Body of pancreas (tissue), 4 donors: ENCODE data around the gene DCDC2. TPM values are rescaled to one million over a fixed set of nuclear protein-coding genes. Genes with fewer than 3 reads are reported as not detected.

Experiments used
- ATAC-seq: fragments of 150-250 bp; one replicate; pipeline ENCODE4 v1.9.1; 2016
- DNase-seq, 4 donors: peaks; one replicate each; pipeline ENCODE4 v3.0.0-alpha.2; 2019
- H3K27ac ChIP-seq, 4 donors: fragments of 200-600 bp; sonication (generic); 1 replicate in 3 of 4; 2 replicates in 1 of 4; pipeline versions ENCODE4 v1.5.1 to v1.6.1; 2016 to 2019; ENCODE audit warnings: mild to moderate bottlenecking in 1 of 4, mixed read lengths in 1 of 4, moderate library complexity in 1 of 4
- H3K27me3 ChIP-seq, 2 donors: fragments of 200-600 bp; sonication (generic); one replicate each; pipeline ENCODE4 v1.6.0; 2016; ENCODE audit warnings: mild to moderate bottlenecking in 1 of 2
- H3K36me3 ChIP-seq, 2 donors: fragments of 200-600 bp; sonication (generic); replicated peaks in 1 of 2; 2 replicates each; pipeline ENCODE4 v1.5.1; 2016; ENCODE audit warnings: low read depth in 2 of 2; ENCODE audit not compliant: insufficient read depth in 1 of 2
- H3K4me1 ChIP-seq: fragments of 200-600 bp; sonication (generic); one replicate; pipeline ENCODE4 v1.6.0; 2016
- H3K4me3 ChIP-seq, 2 donors: fragments of 200-600 bp; sonication (generic); 1 replicate in 1 of 2; 2 replicates in 1 of 2; pipeline ENCODE4 v1.5.1; 2016 to 2019
- H3K9me3 ChIP-seq, 3 donors: fragments of 200-600 bp; sonication (generic); 1 replicate in 2 of 3; 2 replicates in 1 of 3; pipeline ENCODE4 v1.5.1; 2016
- POLR2A ChIP-seq, 3 donors: fragments of 450-650 bp; IDR thresholded peaks; one replicate each; pipeline ENCODE4 v1.6.1; 2016; ENCODE audit warnings: antibody characterized with exemption in 3 of 3, mild to moderate bottlenecking in 2 of 3
- WGBS, 2 donors: methylation state at CpG; one replicate each; pipeline ENCODE4 v1.1.5; 2017; 5-methylcytosine and 5-hydroxymethylcytosine counted together
- intact Hi-C: fragments of 100-400 bp; cut with DNase I; formaldehyde crosslinking; loops from one replicate; pipeline ENCODE4 v1.15.1; 2023
- total RNA-seq, 2 donors: library from RNA; depleted of rRNA; stranded (reverse); fragments of >200 nt; gene quantifications; one replicate each; pipeline ENCODE4 v1.1.0, GENCODE V29; 2016
- TF ChIP-seq, protein P1 (sequence below), 7 experiments: fragments of 450-650 bp in 4 of 7; fragments of 200-600 bp in 3 of 7; sonication (generic) in 3 of 7; IDR thresholded peaks; one replicate each; pipeline ENCODE4 v1.5.1; 2016 to 2019; ENCODE audit warnings: antibody characterized with exemption in 7 of 7

The DCDC2 gene
- total RNA-seq, 2 donors from 2014 or later: 20.8 to 37.4 TPM

DNA sequence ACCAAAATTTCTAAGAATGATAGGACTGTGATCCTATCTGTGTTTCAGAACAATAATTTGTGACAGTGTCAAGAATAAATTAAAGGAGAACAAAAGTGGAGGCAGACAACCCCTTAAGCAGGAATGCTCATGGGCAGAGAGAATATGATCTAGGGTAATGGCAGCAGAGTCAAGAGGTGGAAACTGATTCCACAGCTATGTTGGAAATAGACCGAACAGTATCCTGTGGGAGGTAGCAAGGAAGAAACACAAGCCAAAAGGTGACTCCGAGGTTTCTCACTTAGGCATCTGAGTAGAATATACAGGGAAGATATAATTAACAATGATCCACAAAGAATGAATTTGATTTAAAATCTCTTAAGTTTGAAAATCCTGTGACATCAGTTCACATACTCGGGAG lies 131.3 kb downstream of the DCDC2 start:
- H3K9me3 ChIP-seq: no peaks in the 10 kb centered on the region
- intact Hi-C loops: no loop called here
- no peak overlapping the region for H3K4me3 ChIP-seq
- no peak for TF ChIP-seq POLR2A (IDR thresholded peaks at IDR 0.05)
- TF ChIP-seq, protein P1, sequence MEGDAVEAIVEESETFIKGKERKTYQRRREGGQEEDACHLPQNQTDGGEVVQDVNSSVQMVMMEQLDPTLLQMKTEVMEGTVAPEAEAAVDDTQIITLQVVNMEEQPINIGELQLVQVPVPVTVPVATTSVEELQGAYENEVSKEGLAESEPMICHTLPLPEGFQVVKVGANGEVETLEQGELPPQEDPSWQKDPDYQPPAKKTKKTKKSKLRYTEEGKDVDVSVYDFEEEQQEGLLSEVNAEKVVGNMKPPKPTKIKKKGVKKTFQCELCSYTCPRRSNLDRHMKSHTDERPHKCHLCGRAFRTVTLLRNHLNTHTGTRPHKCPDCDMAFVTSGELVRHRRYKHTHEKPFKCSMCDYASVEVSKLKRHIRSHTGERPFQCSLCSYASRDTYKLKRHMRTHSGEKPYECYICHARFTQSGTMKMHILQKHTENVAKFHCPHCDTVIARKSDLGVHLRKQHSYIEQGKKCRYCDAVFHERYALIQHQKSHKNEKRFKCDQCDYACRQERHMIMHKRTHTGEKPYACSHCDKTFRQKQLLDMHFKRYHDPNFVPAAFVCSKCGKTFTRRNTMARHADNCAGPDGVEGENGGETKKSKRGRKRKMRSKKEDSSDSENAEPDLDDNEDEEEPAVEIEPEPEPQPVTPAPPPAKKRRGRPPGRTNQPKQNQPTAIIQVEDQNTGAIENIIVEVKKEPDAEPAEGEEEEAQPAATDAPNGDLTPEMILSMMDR (IDR thresholded peaks at IDR 0.05): no peak
- no peak overlapping the region for H3K27ac ChIP-seq
- DNase-seq (no peak), ATAC-seq (no peak)
- 80 to 91% methylated on average over 3 of the region's 3 CpGs for WGBS, 2 donors
- H3K4me1 ChIP-seq: peaks cover 19% of the 10 kb centered on the region
- H3K36me3 ChIP-seq: no peaks in the 10 kb centered on the region
- no peaks in the 10 kb centered on the region for H3K27me3 ChIP-seq

DNA sequence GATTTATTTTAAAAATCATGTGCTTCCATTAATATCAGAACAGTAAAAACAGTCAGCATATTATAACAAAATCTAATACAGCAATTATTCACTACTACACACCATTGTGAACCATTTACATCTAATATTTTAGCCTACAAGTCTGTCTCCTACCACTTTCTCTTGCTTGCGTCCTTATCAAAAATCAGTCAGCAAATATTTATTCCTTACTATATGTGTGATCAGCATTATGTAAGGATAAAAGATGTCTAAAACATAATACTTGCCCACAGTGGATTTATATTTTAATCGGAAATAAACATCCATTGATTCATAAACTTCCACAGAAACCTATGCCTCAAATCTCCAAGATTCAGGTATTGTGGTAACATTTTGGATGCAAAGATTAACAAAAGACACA lies 132.0 kb downstream of the DCDC2 start:
- WGBS, 2 donors: 74 to 85% methylated on average over 2 of the region's 2 CpGs
- Histone ChIP-seq H3K4me1 (peaks cover 19% of the 10 kb centered on the region), H3K36me3 (no peaks in the 10 kb centered on the region), H3K27me3 (no peaks in the 10 kb centered on the region), H3K4me3 (no peak overlapping the region), H3K27ac (no peak overlapping the region), H3K9me3 (no peaks in the 10 kb centered on the region)
- no peak for ATAC-seq
- intact Hi-C loops: no loop called here
- no peak for TF ChIP-seq POLR2A (IDR thresholded peaks at IDR 0.05)
- TF ChIP-seq, protein P1 (IDR thresholded peaks at IDR 0.05): no peak
- no peak for DNase-seq

DNA sequence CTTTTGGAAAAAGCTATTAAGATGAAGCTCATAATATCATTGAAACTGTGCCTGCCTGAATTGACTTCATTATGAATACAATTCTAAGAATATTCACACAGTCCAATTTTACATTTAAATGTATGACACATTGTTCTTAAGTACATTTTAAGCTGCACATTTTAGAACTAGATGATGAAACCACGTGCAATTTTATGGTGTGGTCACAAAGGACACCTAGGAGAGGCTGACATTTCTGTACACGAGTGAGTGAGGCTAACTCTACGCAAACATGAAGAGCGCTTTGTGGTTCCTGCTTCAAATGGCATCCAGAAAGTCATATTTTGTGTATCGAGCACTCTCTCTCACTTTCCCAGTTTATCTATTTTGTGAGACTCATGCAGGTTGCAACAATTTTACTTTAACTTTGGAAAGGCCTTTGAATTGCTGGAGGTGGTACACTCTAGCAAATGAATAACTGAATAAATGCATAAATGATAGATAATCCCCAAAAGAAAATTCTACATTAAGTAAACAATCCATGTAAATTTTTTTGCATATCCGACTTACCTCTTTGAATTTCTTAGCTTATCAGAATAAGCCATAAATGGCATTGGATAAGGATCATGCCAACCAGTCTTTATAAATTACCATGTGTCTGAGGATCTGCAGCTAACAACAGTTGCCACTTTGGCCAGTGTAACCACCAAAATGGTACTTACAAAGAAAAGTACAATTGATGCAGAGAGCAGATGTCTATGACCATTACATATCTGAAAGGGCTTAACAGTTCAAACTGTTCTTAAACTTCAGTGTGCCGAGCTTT lies 134.5 kb downstream of the DCDC2 start:
- DNase-seq (no peak), ATAC-seq (no peak)
- intact Hi-C loops: no loop called here
- 63 to 70% methylated on average over 7 of the region's 7 CpGs for WGBS, 2 donors
- Histone ChIP-seq H3K4me3 (no peak overlapping the region), H3K27ac (no peak overlapping the region), H3K9me3 (no peaks in the 10 kb centered on the region), H3K36me3 (no peaks in the 10 kb centered on the region), H3K4me1 (peaks cover 8% of the 10 kb centered on the region), H3K27me3 (no peaks in the 10 kb centered on the region)
- TF ChIP-seq, protein P1 (IDR thresholded peaks at IDR 0.05): no peak
- no peak for TF ChIP-seq POLR2A (IDR thresholded peaks at IDR 0.05)

DNA sequence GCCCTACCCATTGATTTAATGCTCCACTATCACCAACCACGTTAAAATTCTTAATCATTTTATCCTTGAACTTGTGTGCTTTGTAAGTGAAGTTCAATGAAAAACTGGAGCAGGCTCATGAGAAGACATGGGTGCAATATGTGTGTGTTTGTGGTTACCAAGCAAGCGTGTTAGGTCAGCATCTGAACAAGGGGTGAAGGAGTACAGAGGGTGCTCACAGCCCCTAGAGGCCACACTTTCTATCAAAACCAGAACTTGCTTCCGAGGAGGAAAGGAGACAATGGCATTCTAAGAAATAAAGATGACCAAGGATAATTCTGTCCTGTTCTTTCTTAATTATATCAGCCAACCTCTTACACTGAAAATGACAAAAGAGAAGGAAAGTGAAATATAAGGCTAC lies 138.2 kb downstream of the DCDC2 start:
- H3K27ac ChIP-seq: no peak overlapping the region
- H3K27me3 ChIP-seq: no peaks in the 10 kb centered on the region
- intact Hi-C loops: no loop called here
- H3K36me3 ChIP-seq: no peaks in the 10 kb centered on the region
- peaks cover 7% of the 10 kb centered on the region for H3K4me1 ChIP-seq
- ATAC-seq (no peak), DNase-seq (no peak)
- H3K9me3 ChIP-seq: no peaks in the 10 kb centered on the region
- TF ChIP-seq POLR2A (IDR thresholded peaks at IDR 0.05): no peak
- WGBS, 2 donors: 60 to 64% methylated on average over 3 of the region's 3 CpGs
- no peak overlapping the region for H3K4me3 ChIP-seq

DNA sequence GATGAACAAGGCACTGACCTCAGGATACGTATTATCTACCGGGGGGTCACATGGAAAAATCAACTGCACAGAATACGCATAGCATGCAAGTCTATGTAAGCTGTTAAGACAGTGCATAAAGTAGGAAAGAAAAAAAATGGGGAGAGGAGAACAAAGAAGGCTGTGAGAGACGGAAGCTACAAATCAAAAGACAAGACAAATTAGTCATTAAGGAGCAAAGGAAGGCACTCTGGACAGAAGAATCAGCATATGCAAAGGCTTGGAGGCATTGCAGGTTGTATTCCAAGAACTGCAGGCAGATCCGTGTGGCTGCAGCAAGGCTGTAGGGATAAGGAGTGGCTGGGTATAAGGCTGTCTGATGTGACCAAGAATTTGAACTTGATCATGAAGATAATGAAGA lies 142.9 kb downstream of the DCDC2 start:
- Histone ChIP-seq H3K27me3 (no peaks in the 10 kb centered on the region), H3K4me1 (peaks cover 14% of the 10 kb centered on the region), H3K27ac (no peak overlapping the region), H3K9me3 (no peaks in the 10 kb centered on the region), H3K4me3 (no peak overlapping the region), H3K36me3 (no peaks in the 10 kb centered on the region)
- WGBS, 2 donors: 80 to 87% methylated on average over 5 of the region's 5 CpGs
- DNase-seq (no peak), ATAC-seq (no peak)
- intact Hi-C loops: no loop called here
- TF ChIP-seq, protein P1 (IDR thresholded peaks at IDR 0.05): no peak
- no peak for TF ChIP-seq POLR2A (IDR thresholded peaks at IDR 0.05)
